Chondrocyte (in vitro differentiated cells): ENCODE measurements around the gene RIPK3. TPM values are rescaled to one million over a fixed set of nuclear protein-coding genes. Genes with fewer than 3 reads are reported as not detected.
A peak's percentile ranks its signal among the peaks of the same experiment; 100 is the strongest.

Experiments used
- DNase-seq: peaks from one replicate; pipeline ENCODE4 v3.0.0; 2021; ENCODE audit warnings: mixed read lengths, low spot score
- H3K27ac Mint-ChIP-seq: one replicate; pipeline ENCODE4 v1.8.0; 2021; ENCODE audit warnings: mild to moderate bottlenecking, moderate library complexity, mixed read lengths; ENCODE audit not compliant: unreplicated experiment
- H3K27me3 Mint-ChIP-seq: 2 replicates; pipeline ENCODE4 v1.8.0; 2021; ENCODE audit warnings: low read depth, mixed read lengths
- H3K36me3 Mint-ChIP-seq: 2 replicates; pipeline ENCODE4 v1.8.0; 2021; ENCODE audit warnings: low read depth, mixed read lengths
- H3K4me1 Mint-ChIP-seq: 2 replicates; pipeline ENCODE4 v1.8.0; 2021; ENCODE audit warnings: low read depth, mild to moderate bottlenecking, mixed read lengths
- H3K4me3 Mint-ChIP-seq: one replicate; pipeline ENCODE4 v1.8.0; 2021; ENCODE audit warnings: mild to moderate bottlenecking, moderate library complexity, mixed read lengths; ENCODE audit not compliant: unreplicated experiment
- H3K9me3 Mint-ChIP-seq: 2 replicates; pipeline ENCODE4 v1.8.0; 2021; ENCODE audit warnings: low read depth, mixed read lengths
- total RNA-seq: library from RNA; stranded (reverse); gene quantifications from 3 replicates; pipeline ENCODE4 v1.2.1, GENCODE V29; 2021
- TF ChIP-seq, protein P1 (sequence below): fragments of 200-600 bp; sonication (generic); IDR thresholded peaks from 2 replicates; pipeline ENCODE4 v1.5.0; 2021; ENCODE audit warnings: antibody characterized with exemption, mild to moderate bottlenecking, moderate library complexity

RIPK3 gene
- total RNA-seq, 1 donor from 2014 or later: 1.3 TPM

DNA sequence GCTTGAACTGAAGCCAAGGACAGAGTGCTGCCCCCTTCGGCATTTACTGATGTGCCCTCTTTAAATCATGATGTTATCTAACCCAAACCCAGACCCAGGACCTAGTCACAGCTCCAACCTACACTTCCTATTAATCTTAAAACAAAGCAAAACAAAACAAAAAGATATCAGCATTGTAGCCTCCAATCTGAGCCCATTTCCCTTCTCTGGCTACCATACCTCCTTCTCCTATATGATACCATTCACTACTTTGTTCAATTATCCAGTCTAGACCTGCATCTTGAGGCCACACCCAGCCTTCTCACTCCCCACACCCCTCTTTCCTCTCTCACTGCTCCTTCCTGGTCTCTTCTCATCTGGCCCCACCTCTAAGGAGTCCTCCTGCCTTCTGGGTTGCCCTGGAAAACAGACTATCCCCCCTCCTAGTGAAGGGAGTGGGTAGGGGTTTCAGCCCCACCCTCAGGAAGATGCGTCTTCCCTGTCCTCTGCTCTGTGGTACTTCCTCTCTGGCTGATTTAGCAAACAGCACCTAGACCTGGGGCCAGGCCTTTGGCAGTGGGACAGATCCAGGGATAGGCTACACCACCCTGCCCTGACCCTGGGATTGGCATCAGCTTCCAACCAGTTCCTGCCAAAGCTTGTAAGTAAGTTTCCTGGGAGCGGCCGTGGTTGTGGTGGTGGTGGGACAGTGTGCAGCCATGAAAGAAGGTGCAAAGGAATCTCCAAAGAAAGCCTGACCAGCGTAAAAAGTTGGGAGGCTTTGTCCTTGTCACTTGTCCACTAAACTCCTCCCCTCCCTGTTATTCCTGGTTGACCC lies 25.2 kb downstream of the RIPK3 start:
- peaks cover 6% of the 10 kb centered on the region for H3K4me1 Mint-ChIP-seq
- TF ChIP-seq, protein P1, sequence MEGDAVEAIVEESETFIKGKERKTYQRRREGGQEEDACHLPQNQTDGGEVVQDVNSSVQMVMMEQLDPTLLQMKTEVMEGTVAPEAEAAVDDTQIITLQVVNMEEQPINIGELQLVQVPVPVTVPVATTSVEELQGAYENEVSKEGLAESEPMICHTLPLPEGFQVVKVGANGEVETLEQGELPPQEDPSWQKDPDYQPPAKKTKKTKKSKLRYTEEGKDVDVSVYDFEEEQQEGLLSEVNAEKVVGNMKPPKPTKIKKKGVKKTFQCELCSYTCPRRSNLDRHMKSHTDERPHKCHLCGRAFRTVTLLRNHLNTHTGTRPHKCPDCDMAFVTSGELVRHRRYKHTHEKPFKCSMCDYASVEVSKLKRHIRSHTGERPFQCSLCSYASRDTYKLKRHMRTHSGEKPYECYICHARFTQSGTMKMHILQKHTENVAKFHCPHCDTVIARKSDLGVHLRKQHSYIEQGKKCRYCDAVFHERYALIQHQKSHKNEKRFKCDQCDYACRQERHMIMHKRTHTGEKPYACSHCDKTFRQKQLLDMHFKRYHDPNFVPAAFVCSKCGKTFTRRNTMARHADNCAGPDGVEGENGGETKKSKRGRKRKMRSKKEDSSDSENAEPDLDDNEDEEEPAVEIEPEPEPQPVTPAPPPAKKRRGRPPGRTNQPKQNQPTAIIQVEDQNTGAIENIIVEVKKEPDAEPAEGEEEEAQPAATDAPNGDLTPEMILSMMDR: no peak
- no peak overlapping the region for H3K4me3 Mint-ChIP-seq
- peaks cover 5% of the 10 kb centered on the region for H3K27me3 Mint-ChIP-seq
- DNase-seq: no peak
- H3K27ac Mint-ChIP-seq: peak overlapping the region; percentile 4
- H3K9me3 Mint-ChIP-seq: no peaks in the 10 kb centered on the region
- peaks cover 4% of the 10 kb centered on the region for H3K36me3 Mint-ChIP-seq

- H3K9me3 Mint-ChIP-seq: no peaks in the 10 kb centered on the region
- H3K27ac Mint-ChIP-seq: no peak overlapping the region
- DNase-seq: no peak
- H3K36me3 Mint-ChIP-seq: peaks cover 4% of the 10 kb centered on the region
- H3K27me3 Mint-ChIP-seq: no peaks in the 10 kb centered on the region
- TF ChIP-seq, protein P1: no peak
- H3K4me3 Mint-ChIP-seq: no peak overlapping the region
- peaks cover 6% of the 10 kb centered on the region for H3K4me1 Mint-ChIP-seq
These were observed 25.9 kb downstream of the RIPK3 start for GRCh38 chr14:24313913-24314312.

DNA sequence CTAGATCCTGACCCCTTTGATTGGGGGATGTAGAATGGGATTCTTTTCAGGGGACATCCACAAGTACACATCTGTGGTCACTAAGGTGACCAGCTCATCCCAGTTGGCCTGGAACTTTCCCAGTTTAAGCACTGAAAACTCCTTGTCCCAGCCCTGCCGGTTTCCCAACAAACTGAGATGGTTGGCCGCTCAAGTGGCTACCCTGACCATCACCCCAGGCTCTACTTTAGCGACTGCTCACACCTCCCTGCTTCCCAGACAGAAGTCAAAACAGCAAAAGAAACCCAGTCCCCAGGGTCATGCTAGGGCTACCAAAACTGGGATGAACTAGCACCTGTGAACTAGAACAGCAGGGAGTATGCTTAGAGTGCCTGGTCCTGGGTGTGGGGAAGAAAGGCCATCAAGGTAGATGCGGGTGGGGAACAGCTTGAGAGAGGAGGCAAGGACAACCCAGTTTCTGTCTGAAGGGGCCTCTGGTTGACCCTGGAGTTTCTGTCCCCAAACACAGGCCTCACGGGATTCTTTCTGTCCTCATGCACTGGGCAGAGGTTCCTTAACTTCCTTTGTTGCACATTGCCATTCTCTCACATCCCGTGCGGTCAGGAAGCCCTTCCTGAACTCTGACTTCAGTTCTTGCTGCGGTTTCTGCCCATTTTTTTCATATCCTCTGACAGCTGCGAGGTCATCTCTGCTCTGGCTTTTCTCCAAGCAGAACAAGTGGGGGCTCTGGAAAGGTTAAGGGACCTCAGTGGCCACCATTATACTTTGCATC lies 26.9 kb downstream of the RIPK3 start:
- Mint-ChIP-seq H3K4me1 (peaks cover 9% of the 10 kb centered on the region), H3K27ac (no peak overlapping the region), H3K4me3 (no peak overlapping the region), H3K27me3 (no peaks in the 10 kb centered on the region), H3K36me3 (peaks cover 4% of the 10 kb centered on the region), H3K9me3 (no peaks in the 10 kb centered on the region)
- no peak for DNase-seq
- TF ChIP-seq, protein P1: no peak

DNA sequence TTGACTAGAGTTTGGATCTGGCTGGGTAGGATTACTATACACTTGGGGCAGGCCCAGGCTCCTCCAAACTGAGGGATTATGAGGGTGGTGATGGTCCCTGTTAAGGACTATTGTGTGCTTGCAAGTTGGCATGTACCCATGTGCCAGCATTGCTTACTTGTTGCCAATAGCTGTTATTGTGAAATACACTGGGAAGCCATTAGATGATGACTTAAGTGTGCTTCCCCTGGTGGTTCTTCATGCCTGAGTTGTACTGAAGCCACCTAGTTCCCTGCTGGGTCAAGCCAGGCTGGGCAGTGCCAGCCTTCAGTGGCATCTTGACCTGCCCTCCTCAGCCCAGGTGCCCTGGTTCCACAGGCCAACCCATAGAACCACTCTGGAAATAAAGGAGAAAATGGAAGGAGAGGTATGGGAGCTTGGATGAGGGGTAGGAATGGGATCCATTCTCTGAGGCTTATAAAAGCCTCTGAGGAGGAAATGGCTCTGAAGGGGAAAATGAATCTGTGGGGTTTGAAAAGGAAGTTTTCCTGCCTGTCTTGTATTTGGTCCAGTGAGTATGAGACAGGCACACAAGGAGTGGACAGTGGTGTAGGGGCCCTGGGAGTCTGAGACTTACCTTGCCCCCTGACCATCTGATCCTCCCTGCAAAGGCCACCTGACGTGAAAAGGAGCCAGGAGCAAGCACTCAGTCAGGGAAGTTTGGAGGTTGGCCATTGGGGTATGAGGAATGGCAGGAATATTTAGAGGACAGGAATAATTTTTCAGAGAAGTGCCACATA lies 27.8 kb downstream of the RIPK3 start:
- H3K27me3 Mint-ChIP-seq: no peaks in the 10 kb centered on the region
- DNase-seq: no peak
- H3K4me3 Mint-ChIP-seq: no peak overlapping the region

More for the DNA sequence above, 27.8 kb downstream of the RIPK3 start:
- H3K36me3 Mint-ChIP-seq: peaks cover 4% of the 10 kb centered on the region
- H3K4me1 Mint-ChIP-seq: peaks cover 6% of the 10 kb centered on the region
- H3K27ac Mint-ChIP-seq: no peak overlapping the region
- TF ChIP-seq, protein P1: no peak
- H3K9me3 Mint-ChIP-seq: no peaks in the 10 kb centered on the region
